Small intestine (tissue), 7 donors: ENCODE data around the gene ITGA1. TPM values are rescaled to one million over a fixed set of nuclear protein-coding genes. Genes with fewer than 3 reads are reported as not detected.
A peak's percentile ranks its signal among the peaks of the same experiment; 100 is the strongest.

ENCODE experiments used
- DNase-seq, 2 donors: peaks; one replicate each; pipeline versions ENCODE4 v3.0.0 to v3.0.0-alpha.2; 2013
- FAIRE-seq: peaks from 2 replicates; lab custom pipeline; 2012; peaks lifted over from hg19 to GRCh38; lab: Jason Lieb, UNC
- H3K27ac ChIP-seq, 3 donors: one replicate each; pipeline ENCODE4 v1.5.1; 2013; ENCODE audit warnings: low read length in 2 of 3, mild to moderate bottlenecking in 2 of 3, control low read depth in 1 of 3, inconsistent platforms in 1 of 3, low read depth in 1 of 3, moderate library complexity in 1 of 3
- H3K27me3 ChIP-seq, 3 donors: one replicate each; pipeline ENCODE4 v1.6.1; 2013; ENCODE audit warnings: low read length in 3 of 3, inconsistent platforms in 1 of 3; ENCODE audit not compliant: control insufficient read depth in 3 of 3, insufficient read depth in 3 of 3
- H3K36me3 ChIP-seq, 3 donors: one replicate each; pipeline ENCODE4 v1.6.1; 2013; ENCODE audit warnings: low read length in 3 of 3, inconsistent platforms in 1 of 3, low read depth in 1 of 3, mild to moderate bottlenecking in 1 of 3, moderate library complexity in 1 of 3; ENCODE audit not compliant: control insufficient read depth in 3 of 3, insufficient read depth in 2 of 3
- H3K4me1 ChIP-seq, 3 donors: one replicate each; pipeline ENCODE4 v1.6.1; 2013; ENCODE audit warnings: low read length in 2 of 3, inconsistent platforms in 1 of 3, low read depth in 1 of 3, mild to moderate bottlenecking in 1 of 3, moderate library complexity in 1 of 3; ENCODE audit not compliant: control insufficient read depth in 3 of 3, insufficient read depth in 2 of 3
- H3K4me3 ChIP-seq, 3 donors: one replicate each; pipeline ENCODE4 v1.5.1; 2013; ENCODE audit warnings: low read length in 3 of 3, control low read depth in 1 of 3, inconsistent platforms in 1 of 3, low read depth in 1 of 3, mild to moderate bottlenecking in 1 of 3, moderate library complexity in 1 of 3
- H3K9me3 ChIP-seq, 2 donors: one replicate each; pipeline ENCODE4 v1.6.1; 2013; ENCODE audit warnings: low read depth in 1 of 2, low read length in 1 of 2; ENCODE audit not compliant: control insufficient read depth in 2 of 2, insufficient read depth in 1 of 2
- WGBS, 3 donors: extraction: QIAGEN DNeasy Blood & Tissue Kit; methylation state at CpG; one replicate each; pipeline ENCODE4 v1.1.7; 2013; 5-methylcytosine and 5-hydroxymethylcytosine counted together
- polyA plus RNA-seq, 4 donors: library from polyadenylated mRNA; stranded (reverse) in 3 of 4; unstranded in 1 of 4; fragments of 200-250 nt in 3 of 4; fragments of 120-200 nt in 1 of 4; gene quantifications; one replicate each; pipeline versions ENCODE4 v1.2.1 to v1.2.3, GENCODE V29; 2013
- donor health status: healthy with polysubstance abuse.
- donor health status: control.
- donor health status: control.
- donor health status: Bipolar disorder and iron deficiency.
- donor health status: healthy.

Gene ITGA1
- polyA plus RNA-seq, 4 donors: 1.6 to 20.9 (median 5.0) TPM

DNA sequence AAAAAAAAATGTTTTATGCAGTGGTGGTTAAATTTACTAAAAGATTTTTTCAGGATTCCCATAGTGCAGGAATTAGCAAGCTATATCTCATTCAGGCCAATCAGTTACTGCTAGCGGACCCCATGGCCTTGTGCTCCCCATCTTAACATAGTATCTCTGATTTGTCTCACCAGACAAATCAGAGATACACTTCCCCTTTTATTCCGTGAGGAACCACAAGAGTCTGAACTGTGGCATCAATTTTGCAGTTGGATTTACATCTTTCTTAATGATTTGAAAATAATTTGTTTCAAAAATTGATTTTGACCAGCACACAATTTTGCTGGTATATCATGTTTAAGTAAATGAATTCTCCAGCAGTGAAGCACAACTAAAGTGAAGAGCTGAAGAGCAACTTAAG lies 17.9 kb downstream of the ITGA1 start:
- no peak overlapping the region for H3K27ac ChIP-seq
- WGBS, 3 donors: 84 to 86% (median 86%) methylated on average over 2 of the region's 2 CpGs
- no peak for FAIRE-seq
- H3K9me3 ChIP-seq: no peaks in the 10 kb centered on the region
- peaks cover 0 to 6% (median 2%) of the 10 kb centered on the region in 3 donors for H3K36me3 ChIP-seq
- no peak for DNase-seq
- H3K4me3 ChIP-seq: no peak overlapping the region
- H3K4me1 ChIP-seq: peaks cover 5 to 9% (median 5%) of the 10 kb centered on the region in 3 donors
- H3K27me3 ChIP-seq: no peaks in the 10 kb centered on the region

DNA sequence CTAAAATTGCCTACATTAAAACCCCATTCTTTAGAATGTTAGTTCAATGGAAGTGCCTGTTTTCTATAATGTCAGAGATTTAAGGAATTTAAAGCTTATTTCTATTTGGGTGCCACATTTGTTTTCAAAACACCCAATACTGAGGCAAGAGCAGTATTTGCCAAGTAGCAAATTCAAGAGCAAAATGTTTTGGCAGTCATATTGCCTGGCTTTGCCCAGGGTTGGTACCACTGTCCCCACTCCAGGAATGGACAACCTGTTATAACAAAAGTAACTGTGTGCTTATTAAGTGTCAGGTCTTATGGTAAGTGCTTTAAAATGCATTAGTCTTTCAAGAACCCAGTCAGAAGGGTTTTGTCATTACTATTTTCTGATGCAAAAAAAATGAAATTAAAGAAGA lies 19.3 kb downstream of the ITGA1 start:
- FAIRE-seq (no peak), DNase-seq (no peak)
- Histone ChIP-seq H3K27me3 (no peaks in the 10 kb centered on the region), H3K4me1 (peaks cover 2 to 9% (median 5%) of the 10 kb centered on the region in 3 donors), H3K27ac (no peak overlapping the region), H3K36me3 (no peaks in the 10 kb centered on the region), H3K4me3 (no peak overlapping the region), H3K9me3 (no peaks in the 10 kb centered on the region)

DNA sequence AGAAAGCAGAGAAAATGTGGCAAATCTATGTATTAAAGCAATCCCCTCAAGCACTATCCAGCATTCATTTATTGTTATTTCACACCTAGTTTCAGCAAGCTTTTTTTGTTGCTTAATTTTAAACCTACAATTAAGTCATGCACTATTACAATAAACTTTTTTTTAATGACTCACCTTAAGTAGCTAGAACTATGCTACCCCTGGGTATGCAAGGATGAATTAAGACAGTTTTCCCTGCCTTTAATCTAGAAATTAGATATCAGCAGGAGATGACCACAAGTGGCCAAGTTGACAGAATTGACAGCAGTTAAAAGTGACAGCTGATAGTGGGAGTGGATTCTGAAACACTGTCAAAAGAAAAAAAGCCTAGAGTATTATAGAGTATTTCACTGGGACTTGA lies 20.0 kb downstream of the ITGA1 start:
- Histone ChIP-seq H3K36me3 (no peaks in the 10 kb centered on the region), H3K27me3 (no peaks in the 10 kb centered on the region), H3K9me3 (no peaks in the 10 kb centered on the region), H3K4me1 (peaks cover 2 to 9% (median 5%) of the 10 kb centered on the region in 3 donors), H3K4me3 (no peak overlapping the region), H3K27ac (no peak overlapping the region)
- no peak for DNase-seq
- FAIRE-seq: no peak

DNA sequence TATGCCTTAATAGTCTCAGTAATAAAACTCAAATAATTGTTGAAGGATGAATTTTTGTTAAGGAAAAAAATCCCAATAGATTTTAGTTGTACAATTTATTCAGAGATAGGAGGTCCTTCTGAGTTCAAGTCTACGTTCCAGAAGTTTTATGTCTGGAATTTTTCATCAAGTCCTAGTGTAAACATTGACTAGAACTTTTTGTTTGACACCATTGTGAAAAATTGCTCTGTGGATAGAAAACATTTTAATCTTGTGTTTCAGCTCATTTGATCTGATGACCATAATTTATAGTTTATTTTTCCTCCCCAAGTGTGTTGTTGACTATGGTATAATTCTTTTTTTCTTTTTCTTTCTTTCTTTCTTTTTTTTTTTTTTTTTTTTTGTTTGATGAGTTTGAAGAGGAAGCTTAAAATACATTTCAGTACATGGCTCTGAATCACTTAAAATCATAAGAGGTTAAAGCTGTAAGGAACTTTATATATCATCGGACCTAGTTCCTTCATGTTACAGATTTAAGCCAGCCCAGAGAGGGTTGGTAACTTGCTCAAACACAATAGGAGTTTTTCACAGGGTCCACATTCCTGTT lies 20.7 kb downstream of the ITGA1 start:
- no peak for DNase-seq
- Histone ChIP-seq H3K36me3 (no peaks in the 10 kb centered on the region), H3K27ac (no peak overlapping the region), H3K27me3 (no peaks in the 10 kb centered on the region), H3K4me1 (peaks cover 1 to 7% (median 4%) of the 10 kb centered on the region in 3 donors), H3K9me3 (no peaks in the 10 kb centered on the region), H3K4me3 (no peak overlapping the region)
- WGBS, 3 donors: 70 to 78% (median 76%) methylated on average over 2 of the region's 2 CpGs
- FAIRE-seq: no peak

DNA sequence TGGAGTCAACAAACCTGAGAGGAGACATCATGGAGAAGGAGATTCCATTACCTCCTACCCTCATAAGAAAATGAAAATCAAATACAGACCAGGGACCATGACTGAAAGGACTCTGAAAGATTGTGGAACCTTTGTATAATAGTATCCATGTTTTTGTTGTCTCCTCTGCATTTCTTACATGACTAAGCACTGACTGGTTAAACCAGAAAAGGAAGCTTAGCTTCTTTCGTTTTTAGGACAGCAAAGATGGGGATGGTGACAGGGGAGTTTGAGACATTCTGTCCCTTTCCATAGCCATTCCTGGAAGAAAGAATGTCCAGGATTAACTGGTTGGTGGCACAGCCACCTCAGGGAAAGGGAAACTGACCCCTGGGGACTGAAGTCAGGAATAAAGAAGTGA lies 22.2 kb downstream of the ITGA1 start:
- DNase-seq (no peak), FAIRE-seq (no peak)
- Histone ChIP-seq H3K4me3 (no peak overlapping the region), H3K36me3 (no peaks in the 10 kb centered on the region), H3K27ac (peak overlapping the region in 1 of 3 donors; percentile 58), H3K27me3 (no peaks in the 10 kb centered on the region), H3K4me1 (peaks cover 2 to 5% (median 3%) of the 10 kb centered on the region in 3 donors), H3K9me3 (no peaks in the 10 kb centered on the region)
- WGBS, 3 donors: 58 to 69% (median 68%) methylated on average over 1 of the region's 1 CpG

DNA sequence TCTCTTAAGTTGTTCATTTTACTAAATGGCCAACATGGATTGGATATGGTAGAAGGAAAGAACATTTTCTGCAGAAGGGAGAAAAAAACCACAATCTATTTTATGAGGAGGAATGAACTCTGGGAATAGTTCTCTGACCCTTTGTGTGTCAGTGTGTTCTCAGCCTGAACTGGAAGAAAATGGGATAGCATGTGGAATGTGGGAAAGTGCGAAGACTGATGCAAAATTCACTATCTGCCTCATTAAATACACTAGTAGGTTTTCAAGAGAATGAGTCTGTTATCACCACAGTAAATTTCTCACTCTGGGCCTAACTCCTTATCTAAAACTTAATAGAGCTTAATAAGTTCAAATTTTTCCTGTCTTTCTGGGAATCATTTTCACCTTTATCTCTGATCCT lies 22.7 kb downstream of the ITGA1 start:
- H3K36me3 ChIP-seq: no peaks in the 10 kb centered on the region
- no peak overlapping the region for H3K4me3 ChIP-seq
- H3K27me3 ChIP-seq: no peaks in the 10 kb centered on the region
- peak overlapping the region in 1 of 3 donors; percentile 44 for H3K27ac ChIP-seq
- peaks cover 0 to 5% (median 2%) of the 10 kb centered on the region in 3 donors for H3K4me1 ChIP-seq
- DNase-seq (no peak), FAIRE-seq (no peak)
- no peaks in the 10 kb centered on the region for H3K9me3 ChIP-seq
- 64 to 95% (median 88%) methylated on average over 1 of the region's 1 CpG for WGBS, 3 donors

DNA sequence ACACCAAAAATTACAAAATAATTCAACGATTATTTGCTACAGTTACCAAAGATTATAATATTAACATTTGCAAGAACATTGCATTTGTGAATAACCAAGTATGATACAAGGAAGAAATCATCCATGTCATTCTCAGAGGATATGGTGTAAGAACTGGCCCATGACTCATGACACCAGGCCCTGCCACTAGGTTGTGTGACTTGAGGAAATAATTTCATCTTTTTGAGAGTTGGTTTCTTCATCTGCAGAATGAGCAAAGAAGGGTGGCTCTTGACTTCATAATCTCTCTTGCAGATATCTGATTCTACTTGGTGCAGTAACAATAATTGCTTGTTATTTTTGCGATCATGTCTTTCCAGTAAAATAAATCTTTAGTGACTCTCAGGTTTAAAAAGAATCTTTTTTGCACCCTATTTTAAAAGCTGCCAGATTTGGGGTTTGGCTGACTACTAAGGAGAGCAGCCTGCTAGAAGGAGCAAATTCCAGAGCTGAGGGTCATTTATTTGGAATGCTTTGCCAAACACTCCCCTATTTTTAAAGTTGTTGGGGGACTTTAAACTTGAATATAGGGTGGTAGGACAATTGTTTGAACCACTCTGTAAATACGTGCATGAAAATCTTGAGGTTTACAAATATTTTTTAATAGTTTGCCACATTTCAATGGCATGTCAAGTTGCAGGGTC lies 23.5 kb downstream of the ITGA1 start:
- DNase-seq (no peak), FAIRE-seq (no peak)
- WGBS, 3 donors: 74 to 86% (median 82%) methylated on average over 3 of the region's 3 CpGs
- Histone ChIP-seq H3K4me3 (no peak overlapping the region), H3K27ac (no peak overlapping the region), H3K4me1 (peaks cover 0 to 5% (median 2%) of the 10 kb centered on the region in 3 donors), H3K36me3 (no peaks in the 10 kb centered on the region), H3K9me3 (no peaks in the 10 kb centered on the region), H3K27me3 (no peaks in the 10 kb centered on the region)

DNA sequence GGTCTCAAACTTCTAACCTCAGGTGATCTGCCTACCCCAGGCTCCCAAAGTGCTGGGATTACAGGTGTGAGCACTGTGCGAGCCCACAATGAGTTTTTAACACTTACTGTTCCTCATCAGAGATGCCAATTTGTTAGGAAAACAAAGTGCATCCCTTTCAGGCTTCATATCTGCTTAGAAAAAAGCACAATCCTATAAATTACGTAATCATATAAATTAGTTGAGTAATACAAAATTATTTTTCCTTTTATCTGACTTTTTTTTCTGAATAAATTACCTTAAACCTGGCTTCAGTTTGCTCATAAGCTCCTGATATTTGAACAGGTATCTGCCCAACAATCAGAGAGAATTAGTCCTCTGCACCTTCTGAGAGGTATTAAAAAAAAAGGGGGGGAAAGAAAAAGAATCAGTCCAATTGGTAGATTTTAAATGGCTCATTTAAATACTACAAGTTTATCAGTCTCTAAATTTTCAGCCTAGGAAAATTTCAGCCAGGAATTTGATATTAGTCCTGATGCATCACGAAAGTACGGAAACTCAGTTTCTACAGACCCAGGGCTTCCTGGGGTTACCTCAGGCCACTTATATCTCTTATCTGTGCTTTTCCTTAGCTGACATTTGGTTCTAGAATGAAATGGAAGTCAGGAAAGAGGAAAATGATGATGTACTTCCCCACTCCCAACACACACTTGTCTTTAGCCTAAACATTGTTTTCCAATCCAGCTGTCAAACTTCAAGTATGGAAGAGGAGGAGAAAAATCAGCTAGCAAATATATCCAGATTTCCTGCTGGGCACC lies 26.8 kb downstream of the ITGA1 start:
- H3K4me3 ChIP-seq: no peak overlapping the region
- no peaks in the 10 kb centered on the region for H3K9me3 ChIP-seq
- H3K4me1 ChIP-seq: peaks cover 0 to 5% (median 2%) of the 10 kb centered on the region in 3 donors
- DNase-seq (no peak), FAIRE-seq (no peak)
- WGBS, 3 donors: 64 to 66% (median 65%) methylated on average over 4 of the region's 4 CpGs
- H3K27ac ChIP-seq: no peak overlapping the region
- no peaks in the 10 kb centered on the region for H3K27me3 ChIP-seq
- H3K36me3 ChIP-seq: no peaks in the 10 kb centered on the region
